GM12872 (cell line): ENCODE results near the gene MSI2.

Source experiments
- CTCF ChIP-seq: IDR thresholded peaks from 3 replicates; pipeline ENCODE4 v1.5.1; 2011; ENCODE audit warnings: low read depth, mild to moderate bottlenecking, low read length, moderate library complexity; ENCODE audit not compliant: insufficient read depth

MSI2 gene

GRCh38 chr17:57342963-57343589, 86.8 kb downstream of the MSI2 start:
- TF ChIP-seq CTCF: no peak

- no peak for TF ChIP-seq CTCF
Measured at GRCh38 chr17:57343717-57344116, 87.4 kb downstream of the MSI2 start.

GRCh38 chr17:57344261-57344660, 87.9 kb downstream of the MSI2 start:
- TF ChIP-seq CTCF: no peak

GRCh38 chr17:57349541-57350247, 93.4 kb downstream of the MSI2 start:
- no peak for TF ChIP-seq CTCF

GRCh38 chr17:57350266-57350665, 93.9 kb downstream of the MSI2 start:
- TF ChIP-seq CTCF: no peak

- TF ChIP-seq CTCF: no peak
Measured at GRCh38 chr17:57352665-57353175, 96.4 kb downstream of the MSI2 start.

- TF ChIP-seq CTCF: no peak
Measured at GRCh38 chr17:57354673-57355072, 98.3 kb downstream of the MSI2 start.
